Activated B cell treated with CpG ODN at 0.5 μM for 24 hours (primary cell): ENCODE results near the gene HLTF. TPM values are rescaled to one million over a fixed set of nuclear protein-coding genes. Genes with fewer than 3 reads are reported as not detected.

Experiments used
- ATAC-seq: fragments of 200-7000 bp; cut with Tn5 transposase; one replicate; pipeline ENCODE4 v1.10.0; 2021; ENCODE audit warnings: low read depth, mild to moderate bottlenecking, moderate library complexity
- CTCF ChIA-PET: fragments of 350-600 bp; sonication (Branson Sonifier 250); formaldehyde crosslinking; loops from one replicate; lab custom pipeline; 2021; ENCODE audit warnings: antibody characterized with exemption; lab: Charles Lee
- POLR2A ChIA-PET: fragments of 350-600 bp; sonication (Branson Sonifier 250); formaldehyde crosslinking; loops from one replicate; lab custom pipeline; 2021; ENCODE audit warnings: antibody characterized with exemption; lab: Charles Lee
- DNase-seq: peaks from one replicate; pipeline ENCODE4 v3.0.0; 2022
- H3K27ac Mint-ChIP-seq: one replicate; pipeline ENCODE4 v1.8.0; 2020; ENCODE audit warnings: mixed read lengths
- H3K27me3 Mint-ChIP-seq: one replicate; pipeline ENCODE4 v1.8.0; 2021; ENCODE audit warnings: mixed read lengths
- H3K36me3 Mint-ChIP-seq: one replicate; pipeline ENCODE4 v1.8.0; 2021; ENCODE audit warnings: low read depth, mixed read lengths
- H3K4me1 Mint-ChIP-seq: one replicate; pipeline ENCODE4 v1.8.0; 2021; ENCODE audit warnings: mixed read lengths
- H3K4me3 Mint-ChIP-seq: one replicate; pipeline ENCODE4 v1.8.0; 2020; ENCODE audit warnings: mild to moderate bottlenecking, mixed read lengths
- H3K9me3 Mint-ChIP-seq: one replicate; pipeline ENCODE4 v1.8.0; 2020; ENCODE audit warnings: mixed read lengths
- CTCF ChIP-seq: fragments of 200-600 bp; IDR thresholded peaks from one replicate; pipeline ENCODE4 v1.8.0; 2022; ENCODE audit warnings: antibody characterized with exemption, mild to moderate bottlenecking
- intact Hi-C: fragments of 100-400 bp; cut with micrococcal nuclease; formaldehyde crosslinking; loops from one replicate; pipeline ENCODE4 v1.15.1; 2024
- total RNA-seq: library from RNA; stranded (reverse); gene quantifications from 2 replicates; pipeline ENCODE4 v1.2.3, GENCODE V29; 2022

HLTF gene
- total RNA-seq, 1 donor from 2014 or later: 16.4 TPM

- Mint-ChIP-seq H3K4me3 (no peak overlapping the region), H3K9me3 (no peaks in the 10 kb centered on the region), H3K27ac (no peak overlapping the region), H3K36me3 (peaks cover 41% of the 10 kb centered on the region), H3K27me3 (no peaks in the 10 kb centered on the region), H3K4me1 (peaks cover 8% of the 10 kb centered on the region)
- intact Hi-C loops: no loop called here
- TF ChIP-seq CTCF: no peak
- DNase-seq (no peak), ATAC-seq (peak; percentile 56)
- CTCF ChIA-PET: no interaction called here
- POLR2A ChIA-PET: no interaction called here
Observed at GRCh38 chr3:149003653-149004305, 82.6 kb downstream of the HLTF start.

GRCh38 chr3:149001727-149002126 is 84.6 kb downstream of the HLTF start:
- Mint-ChIP-seq H3K27me3 (no peaks in the 10 kb centered on the region), H3K36me3 (peaks cover 40% of the 10 kb centered on the region), H3K4me1 (peaks cover 8% of the 10 kb centered on the region), H3K27ac (no peak overlapping the region), H3K4me3 (no peak overlapping the region), H3K9me3 (no peaks in the 10 kb centered on the region)
- ChIA-PET CTCF (no interaction called here), POLR2A (interaction anchor here (1.3 kb wide), 1 partner anchor 9 kb away, joined by 4 read pairs; no protein-coding TSS in a partner anchor)
- intact Hi-C loops: no loop called here
- no peak for TF ChIP-seq CTCF
- ATAC-seq (no peak), DNase-seq (no peak)

GRCh38 chr3:149000206-149000745 is 86.1 kb downstream of the HLTF start:
- no peak for DNase-seq
- Mint-ChIP-seq H3K4me3 (no peak overlapping the region), H3K27ac (no peak overlapping the region), H3K9me3 (no peaks in the 10 kb centered on the region), H3K4me1 (peaks cover 8% of the 10 kb centered on the region), H3K36me3 (peaks cover 48% of the 10 kb centered on the region), H3K27me3 (no peaks in the 10 kb centered on the region)
- ChIA-PET CTCF (no interaction called here), POLR2A (no interaction called here)
- intact Hi-C loops: no loop called here
- TF ChIP-seq CTCF: no peak
- no peak for ATAC-seq

- ATAC-seq (no peak), DNase-seq (no peak)
- no peak for TF ChIP-seq CTCF
- POLR2A ChIA-PET: no interaction called here
- H3K4me1 Mint-ChIP-seq: peaks cover 8% of the 10 kb centered on the region
- H3K36me3 Mint-ChIP-seq: peaks cover 53% of the 10 kb centered on the region
- H3K4me3 Mint-ChIP-seq: no peak overlapping the region
- CTCF ChIA-PET: no interaction called here
- H3K27me3 Mint-ChIP-seq: no peaks in the 10 kb centered on the region
- H3K27ac Mint-ChIP-seq: no peak overlapping the region
- no peaks in the 10 kb centered on the region for H3K9me3 Mint-ChIP-seq
- intact Hi-C loops: no loop called here
Observed at GRCh38 chr3:148999806-149000205, 86.5 kb downstream of the HLTF start.

- Mint-ChIP-seq H3K4me3 (no peak overlapping the region), H3K27ac (no peak overlapping the region), H3K9me3 (no peaks in the 10 kb centered on the region), H3K27me3 (no peaks in the 10 kb centered on the region), H3K36me3 (peaks cover 55% of the 10 kb centered on the region), H3K4me1 (peaks cover 4% of the 10 kb centered on the region)
- no peak for TF ChIP-seq CTCF
- ChIA-PET CTCF (no interaction called here), POLR2A (interaction anchor here (0.8 kb wide), 1 partner anchor 1413 kb away, joined by 3 read pairs; no protein-coding TSS in a partner anchor)
- DNase-seq: no peak
- intact Hi-C loops: no loop called here
- no peak for ATAC-seq
Observed at GRCh38 chr3:148998715-148999423, 87.5 kb downstream of the HLTF start.
